ENCODE measurements around the gene UBTD2.

- no peak for TF ChIP-seq EZH2 (IDR thresholded peaks at IDR 0.05; ENCODE audit: borderline replicate concordance, insufficient read depth, low read depth, low read length, poor library complexity, severe bottlenecking)
- TF ChIP-seq CTCF (IDR thresholded peaks at IDR 0.05), result no peak
Measured at GRCh38 chr5:172245046-172245445, 38.5 kb downstream of the UBTD2 start.

Measured in B cell (primary cell).